ENCODE results near the gene ZNF222.

ZNF222 gene

DNA sequence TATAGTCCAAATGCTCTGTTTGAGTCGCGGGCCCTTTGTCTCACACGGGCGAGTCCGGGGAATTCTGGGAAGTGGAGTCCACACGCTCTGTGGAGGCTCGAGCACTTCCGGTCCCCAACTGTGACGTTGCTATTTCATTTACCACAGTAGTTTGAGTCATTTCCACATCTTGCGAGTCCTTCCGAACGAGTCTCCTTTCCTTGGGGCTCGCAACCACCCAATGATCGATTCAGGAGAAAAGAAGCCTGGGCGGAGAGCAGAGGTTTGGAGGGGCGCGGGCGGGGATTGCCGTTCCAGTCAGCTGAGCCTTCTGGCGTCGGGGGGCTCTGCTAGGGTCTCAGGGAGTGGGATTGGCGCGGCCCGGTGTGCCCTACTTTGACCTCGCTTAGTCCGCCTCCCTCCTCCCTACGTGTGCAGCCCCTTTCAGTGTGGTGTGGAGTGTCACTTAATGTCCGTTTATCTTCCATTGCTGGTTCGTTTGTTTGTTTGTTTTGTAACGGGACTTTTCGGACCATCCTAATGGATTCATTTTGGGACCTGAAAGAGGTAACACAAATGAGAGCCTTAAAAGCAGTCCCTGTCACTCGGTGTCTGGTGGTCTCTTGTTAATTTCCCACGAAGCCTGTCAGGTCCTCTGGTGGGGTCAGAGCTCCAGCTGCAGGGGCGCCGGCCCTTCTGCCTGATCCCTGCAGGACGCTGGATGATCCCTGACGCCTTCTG is at the start of gene ZNF222:
ZNF222 (plus strand) TSS at position 163 of the 720 bp plus-strand sequence; CDS start at position 221, 58 bp downstream.
- peak; percentile 73 to 82 for DNase-seq

GRCh38 chr19:43976732-43977131 is 48.4 kb upstream of the ZNF222 start:
- no peak for DNase-seq

- DNase-seq, result no peak
Measured at GRCh38 chr19:43983544-43983911, 41.7 kb upstream of the ZNF222 start.

- DNase-seq, result peak; percentile 96 to 98
Measured at GRCh38 chr19:43983912-43984686, 41.1 kb upstream of the ZNF222 start, which contains the start of gene ZNF155. Gene ZNF155, plus strand, starts transcription at chr19:43984188. Its CDS starts 4,356 bp downstream, at chr19:43988544.

DNA sequence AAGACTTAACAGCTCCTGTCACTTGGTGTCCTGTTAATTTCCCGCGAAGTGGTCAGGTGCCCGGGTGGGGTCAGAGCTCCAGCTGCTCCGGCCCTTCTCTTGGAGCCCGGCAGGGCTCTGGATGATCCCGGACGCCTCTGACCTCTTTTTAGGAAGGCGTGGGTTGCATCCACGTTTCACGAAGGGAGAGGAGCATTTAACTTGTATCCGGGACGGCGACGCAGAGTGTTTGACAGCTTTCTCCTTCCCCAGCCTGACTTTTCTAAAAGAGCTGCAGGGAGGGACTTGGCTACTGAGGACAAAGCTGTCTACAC is 40.5 kb upstream of the ZNF222 start:
- no peak for DNase-seq

DNA sequence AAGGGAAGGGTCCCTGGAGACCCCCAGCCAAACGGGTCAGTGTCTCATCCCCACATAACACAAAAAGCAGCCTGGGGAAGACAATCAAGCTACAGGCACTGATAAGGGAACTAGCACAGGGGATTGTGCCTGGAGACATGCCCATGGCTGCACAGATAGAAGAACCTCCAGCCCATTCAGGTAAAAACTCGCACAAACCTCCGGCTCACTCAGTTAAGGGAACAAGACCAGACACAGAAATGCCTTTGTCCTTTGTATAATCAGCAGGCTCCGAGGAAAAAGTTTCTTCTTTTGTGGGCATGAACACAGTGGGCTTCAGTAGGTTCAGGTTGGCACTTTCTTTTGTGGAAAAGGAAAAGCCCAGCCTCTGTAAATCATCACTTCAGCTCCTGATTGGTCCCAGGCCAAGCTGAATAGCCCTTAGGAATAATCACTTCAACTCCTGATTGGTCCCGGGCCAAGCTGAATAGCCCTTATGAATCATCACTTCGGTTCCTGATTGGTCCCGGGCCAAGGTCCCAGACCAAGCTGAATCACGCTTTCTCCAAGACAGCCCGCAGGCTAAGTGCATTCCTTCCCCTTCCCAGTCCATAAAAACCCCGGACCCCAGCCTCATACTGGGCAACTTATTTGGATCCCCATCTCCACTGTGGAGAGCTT is 27.4 kb upstream of the ZNF222 start:
- DNase-seq, result no peak

DNA sequence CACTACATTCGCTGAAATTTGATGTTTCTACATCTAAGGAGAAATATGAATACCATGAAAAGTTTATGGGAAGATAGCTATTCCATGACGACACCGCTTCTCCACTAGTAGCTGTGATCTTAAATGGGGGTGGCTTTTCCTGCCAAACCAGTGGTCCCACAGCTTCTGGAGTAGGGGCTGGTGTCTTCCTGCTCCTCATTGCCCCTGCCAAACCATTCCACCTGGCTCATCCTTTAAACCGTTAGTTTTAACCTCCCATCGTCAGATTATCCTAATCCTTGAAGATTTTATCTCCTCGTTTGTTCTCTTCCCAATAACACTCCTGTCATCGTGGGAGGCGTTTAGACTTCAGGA is 23.0 kb upstream of the ZNF222 start:
- DNase-seq, result no peak

- peak; percentile 85 to 97 for DNase-seq
Measured at GRCh38 chr19:44002566-44003460, 22.4 kb upstream of the ZNF222 start, which contains the start of gene ZNF230. Gene ZNF230, plus strand, starts transcription at chr19:44002957. Its CDS starts 4,122 bp downstream, at chr19:44007079.

GRCh38 chr19:44003461-44004009 is 21.6 kb upstream of the ZNF222 start:
- peak in 1 of 2 experiments; percentile 10 for DNase-seq

- no peak for DNase-seq
Measured at GRCh38 chr19:44005973-44006372, 19.2 kb upstream of the ZNF222 start.

DNA sequence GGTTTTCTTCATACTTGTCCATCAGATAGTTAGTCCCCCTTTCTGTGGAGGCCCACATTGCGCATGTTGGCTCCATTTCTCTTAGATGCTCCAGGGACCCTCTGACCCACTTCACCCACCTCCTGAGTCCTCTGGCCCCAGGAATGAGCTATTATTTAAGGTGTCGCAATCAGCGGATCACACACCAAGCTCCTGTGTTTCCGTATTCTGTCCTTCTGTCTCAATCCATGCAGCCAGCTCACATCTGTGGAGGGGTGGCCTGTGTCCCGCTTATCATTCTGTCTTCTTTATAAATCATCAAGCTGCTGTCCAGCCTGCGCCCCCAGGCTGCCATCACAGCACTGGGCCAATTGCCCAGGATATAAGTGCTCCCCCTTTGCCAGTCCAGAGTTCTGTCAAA is 17.7 kb upstream of the ZNF222 start:
- DNase-seq, result no peak

- DNase-seq, result no peak
Measured at GRCh38 chr19:44010468-44010867, 14.7 kb upstream of the ZNF222 start.

DNA sequence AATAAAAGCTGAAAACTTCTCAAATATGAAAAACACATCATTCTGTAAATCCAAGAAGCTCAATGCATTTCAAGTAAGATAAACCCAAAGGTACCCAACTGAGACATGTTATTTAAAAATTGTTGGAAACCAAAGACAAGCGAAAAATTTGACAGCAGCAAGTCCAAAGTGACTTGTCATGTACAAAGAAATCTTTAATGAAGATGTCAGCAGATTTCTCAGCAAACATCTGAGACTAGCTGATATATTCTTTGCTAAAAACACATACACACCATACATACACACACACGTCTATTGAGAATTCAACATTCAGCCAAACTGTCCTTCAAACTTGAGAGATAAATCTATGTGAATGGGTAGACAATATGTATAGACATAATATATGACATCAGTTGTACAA is 5.7 kb upstream of the ZNF222 start:
- DNase-seq, result no peak

GRCh38 chr19:44021221-44021620 is 4.0 kb upstream of the ZNF222 start:
- DNase-seq, result no peak

- no peak for DNase-seq
Measured at GRCh38 chr19:44024900-44025216, 321 bp upstream of the ZNF222 start.

DNA sequence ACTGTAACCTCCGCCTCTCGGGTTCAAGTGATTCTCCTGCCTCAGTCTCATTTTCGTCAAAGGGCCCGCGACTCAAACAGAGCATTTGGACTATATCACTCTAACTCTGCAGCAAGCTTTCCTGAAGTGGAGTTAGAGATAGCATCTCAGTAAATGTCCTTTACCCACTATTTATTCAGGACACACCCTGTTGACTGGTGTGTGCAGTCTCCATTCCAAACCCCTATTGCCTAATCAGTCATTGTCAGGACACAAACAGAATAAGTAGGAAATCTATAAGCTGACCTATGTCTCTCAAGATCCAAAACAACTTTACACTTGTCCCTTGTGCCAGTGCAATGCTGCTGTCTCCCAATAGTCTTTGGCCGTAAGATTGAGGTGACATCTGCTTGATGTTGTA is 1.4 kb downstream of the ZNF222 start:
- DNase-seq, result no peak

DNA sequence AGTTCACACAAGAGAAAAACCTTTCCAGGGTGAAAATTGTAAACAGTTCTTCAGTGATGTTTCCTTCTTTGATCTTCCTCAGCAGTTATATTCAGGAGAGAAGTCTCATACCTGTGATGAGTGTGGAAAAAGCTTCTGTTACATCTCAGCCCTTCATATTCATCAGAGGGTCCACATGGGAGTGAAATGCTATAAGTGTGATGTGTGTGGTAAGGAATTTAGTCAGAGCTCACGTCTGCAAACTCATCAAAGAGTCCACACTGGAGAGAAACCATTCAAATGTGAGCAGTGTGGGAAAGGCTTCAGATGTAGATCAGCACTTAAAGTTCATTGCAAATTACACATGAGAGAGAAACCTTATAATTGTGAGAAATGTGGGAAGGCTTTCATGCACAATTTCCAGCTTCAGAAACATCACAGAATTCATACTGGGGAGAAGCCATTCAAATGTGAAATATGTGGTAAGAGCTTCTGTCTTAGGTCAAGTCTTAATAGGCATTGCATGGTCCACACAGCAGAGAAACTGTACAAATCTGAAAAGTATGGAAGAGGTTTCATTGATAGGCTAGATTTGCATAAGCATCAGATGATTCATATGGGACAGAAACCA is 6.9 kb downstream of the ZNF222 start:
- no peak for DNase-seq

DNA sequence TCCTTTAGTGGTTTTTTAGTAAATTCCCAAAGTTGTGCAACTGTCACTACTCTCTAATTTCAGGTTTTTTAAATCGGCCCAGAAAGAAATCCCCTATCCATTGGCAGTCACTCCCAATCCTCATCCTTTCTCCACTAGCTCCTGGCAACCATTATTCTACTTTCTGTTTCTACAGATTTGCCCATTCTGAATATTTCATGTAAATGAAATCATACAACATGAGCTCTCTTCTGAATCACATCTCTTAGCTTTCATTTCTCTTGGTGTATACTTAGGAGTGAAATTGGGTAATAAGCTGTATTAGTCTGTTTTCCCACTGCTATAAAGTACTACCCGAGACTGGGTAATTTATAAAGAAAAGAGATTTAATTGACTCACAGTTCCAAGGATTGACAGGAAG is 17.0 kb downstream of the ZNF222 start:
- DNase-seq, result no peak

DNA sequence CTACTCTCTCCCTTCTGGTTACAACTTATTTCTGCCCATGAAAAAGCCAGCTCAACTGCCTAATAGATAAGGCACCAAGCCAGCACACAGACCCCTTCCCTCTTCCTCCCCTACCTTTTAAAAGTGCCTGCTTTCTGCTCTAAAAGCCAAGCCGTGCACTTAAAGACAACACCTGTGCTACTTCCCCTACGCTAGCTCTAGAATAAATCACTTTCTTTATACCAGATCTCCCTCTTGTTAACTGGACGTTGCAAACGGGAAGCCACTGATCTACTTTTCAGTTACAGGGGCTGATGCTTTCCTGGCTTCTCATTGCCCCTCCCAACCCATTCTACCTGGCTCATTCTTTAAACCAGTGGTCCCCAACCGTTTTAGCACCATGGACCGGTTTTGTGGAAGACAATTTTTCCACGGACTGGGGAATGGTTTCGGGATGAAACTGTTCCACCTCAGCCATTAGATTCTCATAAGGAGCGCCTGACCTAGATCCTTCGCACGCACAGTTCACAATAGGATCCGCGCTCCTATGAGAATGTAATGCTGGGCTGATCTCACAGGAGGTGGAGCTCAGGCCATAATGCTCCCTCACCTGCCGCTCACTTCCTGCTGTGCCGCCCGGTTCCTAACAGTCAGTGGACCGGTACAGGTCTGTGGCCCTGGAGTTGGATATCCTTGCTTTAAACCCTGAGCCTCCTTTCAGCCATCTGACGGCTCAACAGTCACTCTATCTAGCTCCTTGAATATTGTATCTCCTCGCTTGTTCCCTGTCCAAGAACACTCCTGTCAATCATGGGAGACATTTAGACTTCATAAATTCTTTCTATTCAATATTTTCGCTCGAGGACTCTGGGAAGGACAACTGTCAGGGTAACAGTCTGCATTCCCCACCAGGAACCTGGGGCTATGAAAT is 25.8 kb downstream of the ZNF222 start:
- peak; percentile 56 to 86 for DNase-seq

DNA sequence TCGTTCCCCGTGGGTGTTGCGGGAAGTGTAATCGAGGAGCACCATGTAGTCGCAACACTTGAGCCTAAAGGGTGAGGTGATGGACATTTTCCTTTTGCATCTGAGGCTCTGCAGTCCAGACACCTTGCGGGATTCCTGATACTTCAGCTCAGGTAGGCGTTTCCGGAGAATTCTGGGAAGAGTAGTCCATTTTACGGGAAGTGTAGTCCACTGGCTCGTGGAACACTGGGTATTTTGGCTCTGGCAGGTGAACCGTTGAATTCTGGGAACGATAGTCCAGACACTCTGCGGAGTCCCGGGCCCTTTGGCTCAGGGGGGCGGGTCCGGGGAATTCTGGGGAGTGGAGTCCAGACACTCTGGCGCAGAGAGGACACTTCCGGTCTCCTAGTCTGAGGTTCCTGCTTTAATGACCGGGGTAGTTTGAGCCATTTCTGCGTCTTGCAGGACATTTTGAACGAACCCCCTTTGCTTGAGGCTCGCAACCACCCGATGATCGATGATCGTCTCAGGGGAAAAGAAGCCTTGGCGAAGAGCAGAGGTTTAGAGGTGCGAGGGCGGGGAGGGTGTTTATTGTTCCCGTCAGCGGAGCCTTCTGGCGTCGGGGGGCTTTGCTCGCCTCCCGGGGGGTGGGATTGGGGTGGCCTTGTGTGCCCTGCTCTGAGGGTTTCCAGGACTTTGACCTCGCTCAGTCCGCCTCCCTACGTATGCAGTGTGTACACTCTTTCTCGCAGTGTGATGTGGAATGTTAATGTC is 26.6 kb downstream of the ZNF222 start, which contains the start of gene ZNF223:
ZNF223 (plus strand) TSS at position 387 of the 753 bp plus-strand sequence. CDS start 3,141 bp downstream, outside the sequence.
- DNase-seq, result peak; percentile 91 to 98

Measured in NCI-H2081 (cell line).